Suprapubic skin (tissue), 4 donors: ENCODE data around the gene ACAA1.

Source experiments
- CTCF ChIP-seq, 2 donors: fragments of 200-600 bp in 1 of 2; fragments of 450-650 bp in 1 of 2; sonication (generic) in 1 of 2; IDR thresholded peaks; one replicate each; pipeline ENCODE4 v1.5.1; 2016 to 2019; ENCODE audit warnings: antibody characterized with exemption in 2 of 2, mild to moderate bottlenecking in 1 of 2, moderate library complexity in 1 of 2
- POLR2A ChIP-seq, 2 donors: fragments of 450-650 bp; IDR thresholded peaks; one replicate each; pipeline ENCODE4 v1.6.1; 2017; ENCODE audit warnings: antibody characterized with exemption in 2 of 2, mild to moderate bottlenecking in 2 of 2, moderate library complexity in 2 of 2
- POLR2AphosphoS5 ChIP-seq, 3 donors: sonication (generic); formaldehyde crosslinking; IDR thresholded peaks; one replicate each; pipeline ENCODE4 v1.6.1; 2017; ENCODE audit warnings: antibody characterized with exemption in 3 of 3

DNA sequence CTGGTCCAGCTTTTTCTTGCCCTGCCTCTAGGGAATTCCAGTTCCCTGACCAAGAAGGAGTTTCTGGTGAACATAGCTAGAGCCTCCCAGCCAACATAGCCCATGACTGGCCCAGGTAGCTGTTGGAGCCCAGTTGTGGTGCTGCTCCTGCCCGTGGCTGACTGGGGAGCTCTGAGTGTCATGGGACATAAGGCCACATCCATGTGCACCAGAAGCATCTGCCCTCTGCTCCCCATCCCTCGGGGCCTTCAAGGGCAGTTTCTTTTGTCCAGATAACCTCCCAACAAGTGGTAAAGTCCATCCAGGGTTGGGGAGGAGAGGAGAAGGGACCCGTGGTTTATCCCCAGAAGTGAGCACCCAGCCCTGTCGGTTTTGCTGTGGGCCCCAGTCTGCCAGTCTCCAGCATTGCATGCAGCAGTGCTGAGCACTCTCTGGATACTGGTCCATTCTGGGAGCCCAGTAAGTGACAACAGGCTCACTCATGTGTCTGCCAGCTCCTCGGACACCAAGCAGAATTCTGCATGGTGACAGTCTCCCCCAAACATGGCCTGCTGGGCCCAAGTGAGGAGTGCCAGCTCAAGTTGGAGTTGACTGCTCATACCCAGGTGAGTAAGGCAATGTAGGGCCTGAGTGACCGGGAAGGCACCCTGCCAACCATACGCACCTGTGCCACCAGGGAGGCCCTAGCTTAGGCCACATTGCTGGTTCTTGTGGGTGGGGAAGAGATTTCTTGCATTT, 28.8 kb downstream of the ACAA1 start:
- TF ChIP-seq CTCF (IDR thresholded peaks at IDR 0.05): no peak
- TF ChIP-seq POLR2AphosphoS5 (IDR thresholded peaks at IDR 0.05): no peak
- TF ChIP-seq POLR2A (IDR thresholded peaks at IDR 0.05): no peak
